ENCODE results near the gene SMARCD2. TPM values are rescaled to one million over a fixed set of nuclear protein-coding genes. Genes with fewer than 3 reads are reported as not detected.
"Not testable (repeated sequence)": the region's sequence is repeated elsewhere in the genome, so short reads cannot be mapped to it uniquely, and the experiment has no call there.

SMARCD2 gene
- total RNA-seq, 1 donor from 2014 or later, result 143 TPM

DNA sequence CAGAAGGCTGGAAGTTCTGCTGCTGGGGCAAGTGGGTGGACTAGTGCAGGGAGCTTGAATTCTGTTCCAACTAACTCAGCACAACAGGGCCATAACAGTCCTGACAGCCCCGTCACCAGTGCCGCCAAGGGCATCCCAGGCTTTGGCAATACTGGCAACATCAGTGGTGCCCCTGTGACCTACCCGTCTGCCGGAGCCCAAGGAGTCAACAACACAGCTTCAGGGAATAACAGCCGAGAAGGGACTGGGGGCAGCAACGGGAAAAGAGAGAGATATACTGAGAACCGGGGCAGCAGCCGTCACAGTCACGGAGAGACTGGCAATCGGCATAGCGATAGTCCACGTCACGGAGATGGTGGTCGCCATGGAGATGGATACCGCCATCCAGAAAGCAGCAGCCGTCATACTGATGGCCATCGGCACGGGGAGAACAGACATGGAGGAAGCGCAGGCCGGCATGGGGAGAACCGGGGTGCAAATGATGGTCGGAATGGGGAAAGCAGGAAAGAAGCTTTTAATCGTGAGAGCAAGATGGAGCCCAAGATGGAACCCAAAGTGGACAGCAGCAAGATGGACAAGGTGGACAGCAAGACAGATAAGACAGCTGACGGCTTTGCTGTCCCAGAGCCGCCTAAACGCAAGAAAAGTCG lies 24.6 kb downstream of the SMARCD2 start:
- intact Hi-C loops (cut with micrococcal nuclease), result no loop called here

DNA sequence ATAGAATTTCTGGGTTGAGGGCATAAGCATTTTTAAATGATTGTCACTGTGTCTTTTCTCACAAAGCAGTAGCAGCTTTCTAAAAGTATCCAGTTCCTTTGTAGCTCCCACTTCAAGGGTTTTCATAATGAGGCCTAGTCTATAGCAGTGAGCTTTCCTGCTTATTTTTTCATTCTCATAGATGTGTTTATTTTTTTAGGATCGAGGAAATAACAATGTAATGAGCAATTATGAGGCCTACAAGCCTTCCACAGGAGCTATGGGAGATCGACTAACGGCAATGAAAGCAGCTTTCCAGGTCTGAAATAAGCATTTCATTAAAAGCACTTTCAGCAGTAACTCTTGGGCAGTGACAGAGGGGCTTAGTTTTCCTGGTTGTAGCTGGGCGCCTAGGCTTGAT lies 25.8 kb downstream of the SMARCD2 start:
- intact Hi-C loops (cut with micrococcal nuclease), result no loop called here

DNA sequence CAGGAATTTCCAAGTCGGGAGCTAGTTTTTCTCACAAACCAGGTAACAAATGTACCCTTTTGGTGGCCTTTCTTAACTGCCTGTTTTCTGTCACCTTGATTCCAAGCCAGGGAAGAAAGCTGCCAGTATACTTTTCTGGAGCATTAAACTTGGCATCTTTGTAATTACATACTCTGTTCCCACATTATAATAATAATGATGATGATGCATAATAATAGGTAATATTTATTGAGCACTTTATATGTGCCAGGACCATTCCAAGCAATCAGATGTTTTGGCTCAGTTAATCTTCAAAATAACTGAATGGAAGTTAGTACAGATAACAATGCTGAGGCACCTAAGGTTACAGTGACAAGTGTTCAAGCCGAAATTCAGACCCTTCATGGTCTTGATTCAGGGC lies 26.4 kb downstream of the SMARCD2 start:
- intact Hi-C loops (cut with micrococcal nuclease), result no loop called here

DNA sequence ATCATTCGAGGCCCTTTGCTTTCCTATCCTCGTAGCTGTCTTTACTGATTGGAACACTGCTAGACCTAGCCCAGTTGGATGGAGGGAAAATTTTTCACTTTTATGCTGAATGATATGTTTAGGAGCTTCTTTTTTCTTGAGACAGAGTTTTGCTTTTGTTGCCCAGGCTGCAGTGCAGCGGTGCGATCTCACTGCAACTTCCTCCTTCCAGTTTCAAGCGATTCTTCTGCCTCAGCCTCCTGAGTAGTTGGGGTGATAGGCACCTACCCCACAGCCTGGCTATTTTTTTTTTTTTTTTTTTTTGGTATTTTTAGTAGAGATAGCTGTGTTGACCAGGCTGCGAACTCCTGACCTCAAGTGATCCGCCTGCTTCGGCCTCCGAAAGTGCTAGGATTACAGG lies 32.5 kb downstream of the SMARCD2 start:
- intact Hi-C loops (cut with micrococcal nuclease), result no loop called here

DNA sequence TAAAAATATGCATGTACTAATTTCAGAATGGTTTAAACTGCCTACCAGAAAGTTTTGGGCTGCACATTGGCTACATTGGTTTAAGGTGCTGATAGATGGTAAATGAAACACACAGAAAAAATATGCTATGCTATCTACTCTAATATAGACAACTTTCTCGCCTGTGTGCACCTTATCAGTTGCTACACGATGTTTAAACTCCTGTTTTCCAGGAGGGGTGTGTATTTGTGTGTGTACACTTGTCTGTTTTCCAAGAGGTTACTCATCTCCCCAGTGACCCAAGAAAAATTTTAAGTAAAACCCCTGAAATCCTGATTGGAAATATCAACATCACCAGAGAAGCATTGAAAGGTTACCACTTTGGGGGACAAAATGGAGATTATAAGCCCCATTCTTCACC lies 36.9 kb downstream of the SMARCD2 start:
- intact Hi-C loops (cut with micrococcal nuclease), result no loop called here

DNA sequence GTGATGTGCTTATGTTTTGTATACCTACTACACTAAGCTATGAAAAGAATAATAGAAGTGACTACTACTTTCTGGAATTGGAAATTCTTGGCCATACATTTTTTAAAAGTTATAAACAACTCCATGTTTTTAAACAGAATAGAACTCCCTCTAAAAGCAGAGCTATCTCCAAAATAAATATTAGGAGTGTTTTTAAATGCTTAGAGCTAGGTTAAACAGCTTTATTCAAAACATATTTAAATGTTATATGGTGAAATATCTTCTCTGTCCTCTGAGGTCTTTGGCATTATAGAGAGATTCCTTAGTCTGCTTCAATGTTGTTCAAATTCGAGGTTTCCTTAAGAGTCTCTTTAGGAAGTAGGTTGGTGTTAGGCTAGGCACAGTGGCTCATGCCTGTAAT lies 38.2 kb downstream of the SMARCD2 start:
- intact Hi-C loops (cut with micrococcal nuclease), result no loop called here

DNA sequence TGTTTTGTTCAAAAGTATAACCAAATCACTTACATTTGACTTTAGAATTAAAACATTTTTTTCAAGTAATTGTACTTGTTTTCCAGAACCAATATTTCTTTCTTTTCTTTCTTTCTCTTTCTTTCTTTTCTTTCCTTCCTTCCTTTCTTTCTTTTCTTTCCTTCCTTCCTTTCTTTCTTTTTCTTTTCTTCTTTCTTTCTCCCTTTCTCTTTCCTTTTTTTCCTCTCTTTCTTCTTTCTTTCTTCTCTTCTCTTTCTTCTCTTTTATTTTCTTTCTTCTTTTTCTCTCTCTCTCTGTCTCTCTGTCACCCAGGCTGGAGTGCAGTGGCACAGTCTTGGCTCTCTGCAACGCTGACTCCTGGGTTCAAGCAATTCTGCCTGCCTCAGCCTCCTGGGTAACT lies 41.7 kb downstream of the SMARCD2 start:
- intact Hi-C loops (cut with micrococcal nuclease), result no loop called here

DNA sequence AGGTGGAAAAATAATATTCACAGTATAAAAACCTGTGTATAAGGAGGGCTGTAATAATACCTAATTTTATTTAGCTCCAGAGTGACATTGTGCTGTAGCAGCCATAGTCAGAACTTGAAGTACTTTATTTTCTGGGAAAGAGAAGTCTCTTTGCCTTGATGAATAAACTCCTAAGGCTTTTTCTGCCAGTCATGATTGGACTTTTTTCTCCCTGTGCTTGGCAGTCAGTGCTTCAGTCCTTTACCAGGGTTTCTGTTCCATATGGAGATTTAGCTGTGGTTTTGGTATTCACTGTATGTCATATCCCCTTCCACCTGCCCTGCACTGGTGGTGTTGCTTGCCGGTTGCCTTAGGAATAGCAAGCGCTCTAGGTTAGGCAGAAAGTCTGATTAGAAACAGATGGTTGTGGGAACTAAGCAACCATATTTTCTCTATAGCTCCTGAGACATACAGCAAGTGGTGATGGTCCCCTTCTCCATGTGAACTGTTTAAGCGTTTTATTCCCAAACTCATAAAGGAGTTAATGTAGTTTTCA lies 43.8 kb downstream of the SMARCD2 start:
- intact Hi-C loops (cut with micrococcal nuclease), result no loop called here

DNA sequence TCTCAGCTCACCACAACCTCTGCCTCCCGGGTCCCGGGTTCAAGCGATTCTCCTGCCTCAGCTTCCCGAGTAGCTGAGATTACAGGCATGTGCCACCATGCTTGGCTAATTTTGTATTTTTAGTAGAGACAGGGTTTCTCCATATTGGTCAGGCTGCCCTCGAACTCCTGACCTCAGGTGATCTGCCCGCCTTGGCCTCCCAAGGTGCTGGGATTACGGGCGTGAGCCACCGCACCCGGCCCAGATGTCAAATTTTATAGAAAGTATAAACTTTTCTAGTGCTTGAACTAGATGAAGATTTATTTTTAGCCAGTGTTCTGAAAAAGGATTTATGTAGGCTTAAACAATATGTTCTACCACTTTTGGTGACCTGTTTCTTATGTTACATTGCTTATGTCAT lies 46.1 kb downstream of the SMARCD2 start:
- intact Hi-C loops (cut with micrococcal nuclease), result not testable (repeated sequence)

DNA sequence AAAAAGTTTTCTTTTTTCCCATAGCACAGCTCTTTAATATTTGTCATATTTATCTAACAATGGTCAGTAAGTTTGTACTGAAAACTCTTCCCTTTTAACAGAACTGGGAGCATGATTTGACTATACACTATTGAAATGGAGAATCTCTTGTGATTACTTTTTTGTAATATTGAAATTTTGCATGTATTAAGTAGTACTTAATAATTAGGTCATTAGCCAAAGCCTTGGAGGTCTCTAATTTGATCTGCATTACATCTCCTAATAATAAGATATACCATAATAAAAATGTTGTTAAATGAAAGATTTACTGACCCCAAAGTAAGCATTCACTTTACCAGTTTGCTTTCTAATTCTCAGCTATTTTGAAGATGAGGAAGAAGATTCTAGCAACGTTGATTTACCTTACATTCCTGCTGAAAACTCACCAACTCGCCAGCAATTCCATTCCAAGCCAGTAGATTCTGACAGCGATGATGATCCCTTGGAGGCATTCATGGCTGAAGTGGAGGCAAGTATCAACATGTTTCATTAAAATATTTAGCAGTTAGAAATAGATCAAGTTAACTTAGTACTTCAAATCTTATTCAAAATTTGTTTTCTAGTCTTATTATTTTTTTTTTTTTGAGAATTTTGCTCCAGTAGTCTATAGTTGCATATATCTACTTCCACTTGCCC lies 50.3 kb downstream of the SMARCD2 start:
- intact Hi-C loops (cut with micrococcal nuclease), result loop anchor here (2.0 kb wide), 1 partner anchor 15 kb away; no protein-coding TSS in a partner anchor

DNA sequence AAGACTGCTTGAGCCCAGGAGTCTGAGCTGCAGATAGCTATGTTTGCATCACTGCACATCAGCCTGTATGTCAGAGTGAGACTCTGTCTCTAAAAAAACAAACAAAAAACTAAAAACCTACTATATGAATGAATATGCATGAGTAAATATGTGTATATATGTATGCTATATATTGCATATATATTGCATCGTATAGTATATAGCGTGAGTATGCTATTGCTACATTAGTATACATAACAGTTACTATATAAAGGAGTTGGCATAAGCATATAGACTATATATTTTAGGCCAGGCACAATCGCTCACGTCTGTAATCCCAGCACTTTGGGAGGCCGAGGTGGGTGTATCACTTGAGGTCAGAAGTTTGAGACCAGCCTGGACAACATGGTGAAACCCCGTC lies 52.4 kb downstream of the SMARCD2 start:
- intact Hi-C loops (cut with micrococcal nuclease), result no loop called here

DNA sequence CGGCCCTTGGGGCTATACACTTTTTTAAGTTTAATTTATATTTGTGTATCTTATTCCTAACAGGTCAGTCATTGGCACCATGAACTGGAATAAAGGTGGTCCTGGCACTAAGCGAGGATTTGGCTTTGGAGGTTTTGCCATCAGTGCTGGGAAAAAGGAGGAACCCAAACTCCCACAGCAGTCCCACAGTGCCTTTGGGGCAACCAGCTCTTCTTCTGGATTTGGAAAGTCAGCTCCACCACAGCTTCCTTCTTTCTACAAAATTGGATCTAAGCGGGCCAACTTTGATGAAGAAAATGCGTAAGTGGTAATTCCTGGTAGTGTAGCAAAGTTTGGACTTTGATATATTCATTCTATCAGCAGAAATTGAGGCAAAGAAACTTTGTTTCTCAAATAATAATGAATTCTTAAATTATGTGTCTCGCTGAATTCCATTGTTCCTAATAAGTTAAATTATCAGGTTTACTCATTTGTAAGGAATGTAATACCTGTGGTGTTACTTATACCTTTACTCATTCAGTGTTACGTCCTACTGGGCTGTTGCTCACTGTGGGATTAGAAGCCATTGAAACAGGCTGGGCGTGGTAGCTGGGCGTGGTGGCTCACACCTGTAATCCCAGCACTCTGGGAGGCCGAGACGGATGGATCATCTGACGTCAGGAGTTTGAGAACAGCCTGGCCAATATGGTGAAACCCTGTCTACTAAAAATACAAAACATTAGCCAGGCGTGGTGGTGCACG lies 55.3 kb downstream of the SMARCD2 start:
- intact Hi-C loops (cut with micrococcal nuclease), result no loop called here

DNA sequence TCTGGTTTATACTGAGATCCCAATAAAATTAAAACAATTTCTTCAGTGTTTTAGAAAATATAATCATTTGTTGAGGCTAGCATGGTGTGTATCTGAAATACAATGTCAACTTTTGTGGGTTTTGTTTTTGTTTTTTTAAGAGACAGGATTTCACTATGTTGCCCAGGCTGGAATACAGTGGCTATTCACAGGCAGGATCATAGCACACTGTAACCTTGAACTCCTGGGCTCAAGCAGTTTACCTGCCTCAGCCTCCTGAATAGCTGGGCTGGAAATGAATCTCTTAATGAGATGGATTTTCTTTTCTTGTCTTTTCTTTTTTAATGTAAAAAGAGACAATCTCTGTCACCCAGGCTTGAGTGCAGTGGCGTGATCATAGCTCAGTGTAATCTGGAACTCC lies 56.4 kb downstream of the SMARCD2 start:
- intact Hi-C loops (cut with micrococcal nuclease), result no loop called here

DNA sequence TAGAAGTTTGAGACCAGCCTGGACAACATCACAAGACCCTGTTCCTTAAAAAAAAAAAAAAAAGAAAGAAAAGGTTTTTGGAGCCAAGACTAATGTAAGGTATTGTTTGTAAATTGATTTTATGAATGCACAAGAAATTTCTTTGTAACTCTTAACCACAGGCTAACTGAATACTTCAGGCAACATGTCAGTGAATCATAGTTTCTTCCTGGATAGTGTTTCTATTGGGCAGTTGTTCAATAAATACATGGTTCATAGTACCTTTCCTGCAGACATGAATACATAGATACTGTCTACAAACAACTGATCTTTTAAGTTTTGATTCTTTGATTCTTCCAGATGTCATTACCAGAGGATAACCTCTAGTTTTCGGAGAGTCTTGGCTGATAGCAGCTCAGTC lies 56.9 kb downstream of the SMARCD2 start:
- intact Hi-C loops (cut with micrococcal nuclease), result no loop called here

DNA sequence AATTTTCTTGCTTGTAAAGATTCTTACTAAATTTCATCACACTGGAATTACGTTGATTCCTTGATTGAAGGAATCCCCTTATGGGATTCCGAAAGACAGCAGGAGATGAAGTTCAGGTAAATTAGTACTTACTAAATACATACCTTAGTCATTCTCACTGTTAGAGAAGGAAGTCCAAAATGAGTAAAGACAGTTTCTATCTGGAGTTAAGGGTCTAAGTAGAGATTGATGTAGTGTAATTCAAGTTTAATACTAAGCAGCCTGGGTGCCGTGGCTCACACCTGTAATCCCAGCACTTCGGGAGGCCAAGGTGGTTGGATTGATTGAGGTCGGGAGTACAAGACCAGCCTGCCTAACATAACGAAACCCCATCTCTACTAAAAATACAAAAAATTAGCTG lies 59.0 kb downstream of the SMARCD2 start:
- intact Hi-C loops (cut with micrococcal nuclease), result no loop called here

Other genes with a start within 250 kb of the SMARCD2 start
- gene TACO1, start 241.8 kb downstream of the SMARCD2 start, total RNA-seq, result 25.1 and 27.5 TPM in 2 replicates
- 42.7 and 43.5 TPM in 2 replicates for gene MAP3K3, start 220.3 kb downstream of the SMARCD2 start, total RNA-seq
- gene LIMD2, start 142.6 kb downstream of the SMARCD2 start, total RNA-seq, result 637 and 645 TPM in 2 replicates
- 55.6 and 60.6 TPM in 2 replicates for gene STRADA, start 100.9 kb downstream of the SMARCD2 start, total RNA-seq
- gene CCDC47, start 69.1 kb downstream of the SMARCD2 start, total RNA-seq, result 67.0 and 71.2 TPM in 2 replicates
- 132 and 135 TPM in 2 replicates for gene DDX42, start 68.5 kb downstream of the SMARCD2 start, total RNA-seq
- 165 and 169 TPM in 2 replicates for gene PSMC5, start 15.3 kb downstream of the SMARCD2 start, total RNA-seq
- gene FTSJ3, start 15.0 kb downstream of the SMARCD2 start, total RNA-seq, result 57.7 and 64.8 TPM in 2 replicates
- not detected in 2 replicates for gene CSH2, start 31.0 kb upstream of the SMARCD2 start, total RNA-seq
- not detected in 2 replicates for gene GH2, start 39.3 kb upstream of the SMARCD2 start, total RNA-seq
- gene CSH1, start 53.9 kb upstream of the SMARCD2 start, total RNA-seq, result not detected in 2 replicates
- gene CSHL1, start 68.6 kb upstream of the SMARCD2 start, total RNA-seq, result not detected in 2 replicates
- gene GH1, start 76.2 kb upstream of the SMARCD2 start, total RNA-seq, result not detected in 2 replicates
- gene CD79B, start 89.6 kb upstream of the SMARCD2 start, total RNA-seq, result 44.8 and 52.5 TPM in 2 replicates
- 0.25 and 0.56 TPM in 2 replicates for gene SCN4A, start 130.2 kb upstream of the SMARCD2 start, total RNA-seq
- gene PRR29, start 155.7 kb upstream of the SMARCD2 start, total RNA-seq, result 2.2 and 3.0 TPM in 2 replicates
- 69.1 and 70.0 TPM in 2 replicates for gene ICAM2, start 177.9 kb upstream of the SMARCD2 start, total RNA-seq

All from T-helper 1 cell treated with Interleukin-12 subunit alpha and Interleukin-12 subunit beta and Interleukin-4 antibody, amounts not matched to agents 30 ng/mL and 1 ng/mL, for 36 hours (primary cell).